ENCODE measurements around the gene PPP1R18. TPM values are rescaled to one million over a fixed set of nuclear protein-coding genes. Genes with fewer than 3 reads are reported as not detected.
A peak's percentile ranks its signal among the peaks of the same experiment; 100 is the strongest.

Gene PPP1R18
- total and polyA plus RNA-seq, 9 of the 15 experiments (the other 6 are each of a cell fraction or from before 2014, with no cell fraction given) = 12.0 to 99.2 (median 42.6) TPM

DNA sequence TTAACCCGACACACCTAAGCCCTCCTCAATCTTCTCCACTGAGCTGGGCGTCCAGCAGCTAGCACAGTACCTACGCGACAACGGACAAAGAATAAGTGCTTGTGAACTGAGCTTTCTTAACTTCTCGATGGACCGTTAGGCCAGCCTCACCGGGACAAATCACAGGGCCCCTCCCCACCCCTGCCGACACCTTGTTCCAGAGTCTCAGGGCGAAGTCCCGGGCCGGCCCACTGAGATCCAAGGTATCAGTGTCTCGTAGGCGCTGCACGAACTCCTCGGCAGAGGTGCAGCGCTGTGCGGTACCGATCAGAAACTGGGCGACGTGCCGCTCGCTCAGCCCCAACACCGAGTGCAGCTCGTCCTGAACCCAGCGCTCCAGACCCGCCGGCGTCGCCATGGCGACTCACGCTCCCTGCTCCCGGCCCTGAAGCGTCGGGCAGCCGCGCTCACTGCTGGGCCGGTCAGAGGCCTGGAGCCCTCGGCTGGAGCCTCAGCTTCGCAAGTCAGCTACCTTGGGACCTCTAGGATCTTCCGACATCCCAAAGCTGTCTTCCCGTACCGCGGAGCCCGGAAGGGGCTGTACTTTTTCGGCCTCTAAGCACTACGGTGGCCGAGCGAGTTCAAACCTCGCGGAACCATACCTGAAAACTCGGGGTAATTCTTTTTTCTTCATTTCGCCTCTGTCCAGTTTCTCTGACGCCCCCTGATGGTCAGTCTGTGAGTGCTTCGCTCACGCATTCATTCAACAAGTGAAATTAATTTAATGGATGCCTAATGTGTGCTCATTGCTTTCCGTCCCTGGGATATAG lies 13.8 kb downstream of the PPP1R18 start, which contains the start of gene DHX16 (continued):
- TF ChIP-seq, protein P1, sequence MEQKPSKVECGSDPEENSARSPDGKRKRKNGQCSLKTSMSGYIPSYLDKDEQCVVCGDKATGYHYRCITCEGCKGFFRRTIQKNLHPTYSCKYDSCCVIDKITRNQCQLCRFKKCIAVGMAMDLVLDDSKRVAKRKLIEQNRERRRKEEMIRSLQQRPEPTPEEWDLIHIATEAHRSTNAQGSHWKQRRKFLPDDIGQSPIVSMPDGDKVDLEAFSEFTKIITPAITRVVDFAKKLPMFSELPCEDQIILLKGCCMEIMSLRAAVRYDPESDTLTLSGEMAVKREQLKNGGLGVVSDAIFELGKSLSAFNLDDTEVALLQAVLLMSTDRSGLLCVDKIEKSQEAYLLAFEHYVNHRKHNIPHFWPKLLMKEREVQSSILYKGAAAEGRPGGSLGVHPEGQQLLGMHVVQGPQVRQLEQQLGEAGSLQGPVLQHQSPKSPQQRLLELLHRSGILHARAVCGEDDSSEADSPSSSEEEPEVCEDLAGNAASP (IDR thresholded peaks at IDR 0.05) = no peak
- TF ChIP-seq NFIX (CRISPR knock-in tag; IDR thresholded peaks at IDR 0.05; ENCODE audit: low read depth) = no peak
- no peak for TF ChIP-seq SMARCB1 (IDR thresholded peaks at IDR 0.05; ENCODE audit: insufficient read length, low read depth)
- TF ChIP-seq, protein P2, sequence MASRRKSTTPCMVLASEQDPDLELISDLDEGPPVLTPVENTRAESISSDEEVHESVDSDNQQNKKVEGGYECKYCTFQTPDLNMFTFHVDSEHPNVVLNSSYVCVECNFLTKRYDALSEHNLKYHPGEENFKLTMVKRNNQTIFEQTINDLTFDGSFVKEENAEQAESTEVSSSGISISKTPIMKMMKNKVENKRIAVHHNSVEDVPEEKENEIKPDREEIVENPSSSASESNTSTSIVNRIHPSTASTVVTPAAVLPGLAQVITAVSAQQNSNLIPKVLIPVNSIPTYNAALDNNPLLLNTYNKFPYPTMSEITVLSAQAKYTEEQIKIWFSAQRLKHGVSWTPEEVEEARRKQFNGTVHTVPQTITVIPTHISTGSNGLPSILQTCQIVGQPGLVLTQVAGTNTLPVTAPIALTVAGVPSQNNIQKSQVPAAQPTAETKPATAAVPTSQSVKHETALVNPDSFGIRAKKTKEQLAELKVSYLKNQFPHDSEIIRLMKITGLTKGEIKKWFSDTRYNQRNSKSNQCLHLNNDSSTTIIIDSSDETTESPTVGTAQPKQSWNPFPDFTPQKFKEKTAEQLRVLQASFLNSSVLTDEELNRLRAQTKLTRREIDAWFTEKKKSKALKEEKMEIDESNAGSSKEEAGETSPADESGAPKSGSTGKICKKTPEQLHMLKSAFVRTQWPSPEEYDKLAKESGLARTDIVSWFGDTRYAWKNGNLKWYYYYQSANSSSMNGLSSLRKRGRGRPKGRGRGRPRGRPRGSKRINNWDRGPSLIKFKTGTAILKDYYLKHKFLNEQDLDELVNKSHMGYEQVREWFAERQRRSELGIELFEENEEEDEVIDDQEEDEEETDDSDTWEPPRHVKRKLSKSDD (conservative IDR thresholded peaks at IDR 0.05; ENCODE audit: low read length) = no peak
- TF ChIP-seq, protein P3, sequence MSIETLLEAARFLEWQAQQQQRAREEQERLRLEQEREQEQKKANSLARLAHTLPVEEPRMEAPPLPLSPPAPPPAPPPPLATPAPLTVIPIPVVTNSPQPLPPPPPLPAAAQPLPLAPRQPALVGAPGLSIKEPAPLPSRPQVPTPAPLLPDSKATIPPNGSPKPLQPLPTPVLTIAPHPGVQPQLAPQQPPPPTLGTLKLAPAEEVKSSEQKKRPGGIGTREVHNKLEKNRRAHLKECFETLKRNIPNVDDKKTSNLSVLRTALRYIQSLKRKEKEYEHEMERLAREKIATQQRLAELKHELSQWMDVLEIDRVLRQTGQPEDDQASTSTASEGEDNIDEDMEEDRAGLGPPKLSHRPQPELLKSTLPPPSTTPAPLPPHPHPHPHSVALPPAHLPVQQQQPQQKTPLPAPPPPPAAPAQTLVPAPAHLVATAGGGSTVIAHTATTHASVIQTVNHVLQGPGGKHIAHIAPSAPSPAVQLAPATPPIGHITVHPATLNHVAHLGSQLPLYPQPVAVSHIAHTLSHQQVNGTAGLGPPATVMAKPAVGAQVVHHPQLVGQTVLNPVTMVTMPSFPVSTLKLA (conservative IDR thresholded peaks at IDR 0.05) = peak; percentile 59 to 88; a peak in 3 of 4 replicates
- peak; percentile 82; the same call in 1 of the 2 replicates for TF ChIP-seq XRCC5 (IDR thresholded peaks at IDR 0.05; ENCODE audit: low read depth, low read length)
- TF ChIP-seq, protein P4, sequence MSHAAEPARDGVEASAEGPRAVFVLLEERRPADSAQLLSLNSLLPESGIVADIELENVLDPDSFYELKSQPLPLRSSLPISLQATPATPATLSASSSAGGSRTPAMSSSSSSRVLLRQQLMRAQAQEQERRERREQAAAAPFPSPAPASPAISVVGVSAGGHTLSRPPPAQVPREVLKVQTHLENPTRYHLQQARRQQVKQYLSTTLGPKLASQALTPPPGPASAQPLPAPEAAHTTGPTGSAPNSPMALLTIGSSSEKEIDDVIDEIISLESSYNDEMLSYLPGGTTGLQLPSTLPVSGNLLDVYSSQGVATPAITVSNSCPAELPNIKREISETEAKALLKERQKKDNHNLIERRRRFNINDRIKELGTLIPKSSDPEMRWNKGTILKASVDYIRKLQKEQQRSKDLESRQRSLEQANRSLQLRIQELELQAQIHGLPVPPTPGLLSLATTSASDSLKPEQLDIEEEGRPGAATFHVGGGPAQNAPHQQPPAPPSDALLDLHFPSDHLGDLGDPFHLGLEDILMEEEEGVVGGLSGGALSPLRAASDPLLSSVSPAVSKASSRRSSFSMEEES (CRISPR knock-in tag; IDR thresholded peaks at IDR 0.05) = no peak
- TF ChIP-seq, protein P5, sequence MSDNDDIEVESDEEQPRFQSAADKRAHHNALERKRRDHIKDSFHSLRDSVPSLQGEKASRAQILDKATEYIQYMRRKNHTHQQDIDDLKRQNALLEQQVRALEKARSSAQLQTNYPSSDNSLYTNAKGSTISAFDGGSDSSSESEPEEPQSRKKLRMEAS (CRISPR knock-in tag; IDR thresholded peaks at IDR 0.05) = peak; percentile 83
- TF ChIP-seq CAMTA2 (CRISPR knock-in tag; conservative IDR thresholded peaks at IDR 0.05) = no peak
- no peak for TF ChIP-seq ZNF830 (CRISPR knock-in tag; IDR thresholded peaks at IDR 0.05)
- TF ChIP-seq CSDE1 (IDR thresholded peaks at IDR 0.05) = peak in 1 of 2 experiments; percentile 71; a peak in 1 of 4 replicates
- TF ChIP-seq PTBP1 (IDR thresholded peaks at IDR 0.05; ENCODE audit: low read depth, low read length) = no peak
- TF ChIP-seq NEUROD1 (IDR thresholded peaks at IDR 0.05; ENCODE audit: borderline replicate concordance, low read depth, low read length, partially characterized antibody) = peak; percentile 77
- TF ChIP-seq, protein P6, sequence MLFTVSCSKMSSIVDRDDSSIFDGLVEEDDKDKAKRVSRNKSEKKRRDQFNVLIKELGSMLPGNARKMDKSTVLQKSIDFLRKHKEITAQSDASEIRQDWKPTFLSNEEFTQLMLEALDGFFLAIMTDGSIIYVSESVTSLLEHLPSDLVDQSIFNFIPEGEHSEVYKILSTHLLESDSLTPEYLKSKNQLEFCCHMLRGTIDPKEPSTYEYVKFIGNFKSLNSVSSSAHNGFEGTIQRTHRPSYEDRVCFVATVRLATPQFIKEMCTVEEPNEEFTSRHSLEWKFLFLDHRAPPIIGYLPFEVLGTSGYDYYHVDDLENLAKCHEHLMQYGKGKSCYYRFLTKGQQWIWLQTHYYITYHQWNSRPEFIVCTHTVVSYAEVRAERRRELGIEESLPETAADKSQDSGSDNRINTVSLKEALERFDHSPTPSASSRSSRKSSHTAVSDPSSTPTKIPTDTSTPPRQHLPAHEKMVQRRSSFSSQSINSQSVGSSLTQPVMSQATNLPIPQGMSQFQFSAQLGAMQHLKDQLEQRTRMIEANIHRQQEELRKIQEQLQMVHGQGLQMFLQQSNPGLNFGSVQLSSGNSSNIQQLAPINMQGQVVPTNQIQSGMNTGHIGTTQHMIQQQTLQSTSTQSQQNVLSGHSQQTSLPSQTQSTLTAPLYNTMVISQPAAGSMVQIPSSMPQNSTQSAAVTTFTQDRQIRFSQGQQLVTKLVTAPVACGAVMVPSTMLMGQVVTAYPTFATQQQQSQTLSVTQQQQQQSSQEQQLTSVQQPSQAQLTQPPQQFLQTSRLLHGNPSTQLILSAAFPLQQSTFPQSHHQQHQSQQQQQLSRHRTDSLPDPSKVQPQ (CRISPR knock-in tag; IDR thresholded peaks at IDR 0.05; ENCODE audit: borderline replicate concordance) = no peak
- TF ChIP-seq NELFE (IDR thresholded peaks at IDR 0.05; ENCODE audit: insufficient read depth, insufficient read length) = no peak
